ENCODE results near the gene ATG7. TPM values are rescaled to one million over a fixed set of nuclear protein-coding genes. Genes with fewer than 3 reads are reported as not detected.

Gene ATG7
- total RNA-seq, 1 donor from 2014 or later = 53.5 TPM

- Histone ChIP-seq H3K4me3 (no peak overlapping the region), H3K9me3 (ENCODE audit: low read depth) (no peaks in the 10 kb centered on the region), H4K20me1 (ENCODE audit: low read depth) (no peaks in the 10 kb centered on the region), H3K79me2 (ENCODE audit: low read depth) (no peaks in the 10 kb centered on the region), H2AFZ (replicated peaks) (no peak overlapping the region), H3K36me3 (no peaks in the 10 kb centered on the region), H3K27me3 (no peaks in the 10 kb centered on the region), H3F3A (ENCODE audit: low read depth) (no peaks in the 10 kb centered on the region), H3K4me1 (peaks cover 19% of the 10 kb centered on the region), H3K27ac (no peak overlapping the region), H3K4me2 (no peak overlapping the region), H3K9ac (no peak overlapping the region)
- Mint-ChIP-seq H3K27ac (peak overlapping the region; percentile 68), H3K9me3 (peaks cover 6% of the 10 kb centered on the region), H3K27me3 (ENCODE audit: insufficient read depth, low read depth) (peaks cover 8% of the 10 kb centered on the region), H3K4me1 (peaks cover 48% of the 10 kb centered on the region), H3K36me3 (peaks cover 8% of the 10 kb centered on the region), H3K4me3 (no peak overlapping the region)
- TF ChIP-seq EZH2phosphoT487 (IDR thresholded peaks at IDR 0.05) (no peak), CTCF (IDR thresholded peaks at IDR 0.05) (no peak), EZH2 (IDR thresholded peaks at IDR 0.05) (no peak)
- no peak for DNase-seq (ENCODE audit: low spot score)
These were observed 264.1 kb downstream of the ATG7 start for GRCh38 chr3:11536132-11536935.

GRCh38 chr3:11536936-11537612 is 264.9 kb downstream of the ATG7 start:
- no peaks in the 10 kb centered on the region for H3K36me3 ChIP-seq
- DNase-seq (ENCODE audit: low spot score) = no peak
- Mint-ChIP-seq H3K27ac (peak overlapping the region; percentile 68), H3K9me3 (peaks cover 6% of the 10 kb centered on the region), H3K4me1 (peaks cover 46% of the 10 kb centered on the region), H3K4me3 (no peak overlapping the region), H3K36me3 (peaks cover 10% of the 10 kb centered on the region), H3K27me3 (ENCODE audit: insufficient read depth, low read depth) (peaks cover 5% of the 10 kb centered on the region)
- H2AFZ ChIP-seq (replicated peaks) = no peak overlapping the region
- H3F3A ChIP-seq (ENCODE audit: low read depth) = no peaks in the 10 kb centered on the region
- no peaks in the 10 kb centered on the region for H3K79me2 ChIP-seq (ENCODE audit: low read depth)
- no peak overlapping the region for H3K4me3 ChIP-seq
- H3K9ac ChIP-seq = no peak overlapping the region
- H3K9me3 ChIP-seq (ENCODE audit: low read depth) = no peaks in the 10 kb centered on the region
- H4K20me1 ChIP-seq (ENCODE audit: low read depth) = no peaks in the 10 kb centered on the region
- no peak for TF ChIP-seq CTCF (IDR thresholded peaks at IDR 0.05)
- no peak for TF ChIP-seq EZH2 (IDR thresholded peaks at IDR 0.05)
- TF ChIP-seq EZH2phosphoT487 (IDR thresholded peaks at IDR 0.05) = no peak
- peaks cover 19% of the 10 kb centered on the region for H3K4me1 ChIP-seq
- no peaks in the 10 kb centered on the region for H3K27me3 ChIP-seq
- no peak overlapping the region for H3K27ac ChIP-seq
- H3K4me2 ChIP-seq = no peak overlapping the region

- H2AFZ ChIP-seq (replicated peaks) = no peak overlapping the region
- no peaks in the 10 kb centered on the region for H3K9me3 ChIP-seq (ENCODE audit: low read depth)
- H3K27me3 ChIP-seq = no peaks in the 10 kb centered on the region
- peaks cover 37% of the 10 kb centered on the region for H3K4me1 Mint-ChIP-seq
- H3K4me3 ChIP-seq = no peak overlapping the region
- H3K27me3 Mint-ChIP-seq (ENCODE audit: insufficient read depth, low read depth) = peaks cover 4% of the 10 kb centered on the region
- no peaks in the 10 kb centered on the region for H3K36me3 ChIP-seq
- H3F3A ChIP-seq (ENCODE audit: low read depth) = no peaks in the 10 kb centered on the region
- peaks cover 10% of the 10 kb centered on the region for H3K36me3 Mint-ChIP-seq
- H3K79me2 ChIP-seq (ENCODE audit: low read depth) = no peaks in the 10 kb centered on the region
- no peak overlapping the region for H3K27ac Mint-ChIP-seq
- no peak overlapping the region for H3K4me2 ChIP-seq
- H3K9ac ChIP-seq = no peak overlapping the region
- no peaks in the 10 kb centered on the region for H4K20me1 ChIP-seq (ENCODE audit: low read depth)
- H3K9me3 Mint-ChIP-seq = peaks cover 6% of the 10 kb centered on the region
- no peak overlapping the region for H3K27ac ChIP-seq
- no peak for DNase-seq (ENCODE audit: low spot score)
- peaks cover 9% of the 10 kb centered on the region for H3K4me1 ChIP-seq
- H3K4me3 Mint-ChIP-seq = no peak overlapping the region
- TF ChIP-seq EZH2phosphoT487 (IDR thresholded peaks at IDR 0.05) = no peak
- no peak for TF ChIP-seq CTCF (IDR thresholded peaks at IDR 0.05)
- TF ChIP-seq EZH2 (IDR thresholded peaks at IDR 0.05) = no peak
These were observed 266.4 kb downstream of the ATG7 start for GRCh38 chr3:11538581-11538980.

Data from neural progenitor cell (in vitro differentiated cells).